H9 (cell line): ENCODE results near the gene TTC23. TPM values are rescaled to one million over a fixed set of nuclear protein-coding genes. Genes with fewer than 3 reads are reported as not detected.

ENCODE experiments used
- DNase-seq: peaks from one replicate; pipeline ENCODE4 v3.0.0-alpha.2; 2017
- H2AFZ ChIP-seq: one replicate; pipeline ENCODE4 v1.6.1; 2013; ENCODE audit warnings: mild to moderate bottlenecking, low read length, control low read depth, moderate library complexity
- H2AK5ac ChIP-seq: 2 replicates; pipeline ENCODE4 v1.6.1; 2013; ENCODE audit warnings: low read length, control low read depth, mixed read lengths; ENCODE audit not compliant: insufficient read length
- H2BK120ac ChIP-seq: one replicate; pipeline ENCODE4 v1.6.1; 2013; ENCODE audit warnings: low read depth, mild to moderate bottlenecking, low read length, control low read depth, inconsistent platforms; ENCODE audit not compliant: poor library complexity, severe bottlenecking
- H2BK12ac ChIP-seq: 2 replicates; pipeline ENCODE4 v1.6.1; 2013; ENCODE audit warnings: low read length, control low read depth, mixed read lengths, low read depth; ENCODE audit not compliant: insufficient read length
- H2BK15ac ChIP-seq: 2 replicates; pipeline ENCODE4 v1.6.1; 2013; ENCODE audit warnings: low read depth, low read length, control low read depth
- H2BK20ac ChIP-seq: one replicate; pipeline ENCODE4 v1.6.1; 2013; ENCODE audit warnings: low read depth, mild to moderate bottlenecking, low read length, control low read depth, inconsistent platforms; ENCODE audit not compliant: poor library complexity, severe bottlenecking
- H2BK5ac ChIP-seq: 2 replicates; pipeline ENCODE4 v1.6.1; 2013; ENCODE audit warnings: low read length, control low read depth, mixed read lengths; ENCODE audit not compliant: insufficient read length
- H3K14ac ChIP-seq: 2 replicates; pipeline ENCODE4 v1.6.1; 2013; ENCODE audit warnings: low read length, control low read depth; ENCODE audit not compliant: insufficient read depth
- H3K18ac ChIP-seq: 2 replicates; pipeline ENCODE4 v1.6.1; 2013; ENCODE audit warnings: low read depth, mild to moderate bottlenecking, mixed read lengths, low read length, control low read depth; ENCODE audit not compliant: insufficient read length
- H3K23ac ChIP-seq: 2 replicates; pipeline ENCODE4 v1.6.1; 2013; ENCODE audit warnings: low read length, control low read depth, mixed read lengths, low read depth; ENCODE audit not compliant: insufficient read length
- H3K23me2 ChIP-seq: 2 replicates; pipeline ENCODE4 v1.6.1; 2013; ENCODE audit warnings: low read depth, mild to moderate bottlenecking, mixed read lengths, low read length, control low read depth; ENCODE audit not compliant: insufficient read length, poor library complexity, severe bottlenecking
- H3K27ac ChIP-seq: 2 replicates; pipeline ENCODE4 v1.5.1; 2013; ENCODE audit warnings: low read length, control low read depth, mixed read lengths, low read depth; ENCODE audit not compliant: insufficient read length
- H3K27me3 ChIP-seq: 2 replicates; pipeline ENCODE4 v1.6.1; 2013; ENCODE audit warnings: low read length, control low read depth, inconsistent platforms; ENCODE audit not compliant: insufficient read depth
- H3K4ac ChIP-seq: 2 replicates; pipeline ENCODE4 v1.6.1; 2013; ENCODE audit warnings: low read depth, mild to moderate bottlenecking, control low read depth, inconsistent platforms, low read length, moderate library complexity
- H3K4me1 ChIP-seq: 2 replicates; pipeline ENCODE4 v1.6.1; 2013; ENCODE audit warnings: low read length, control low read depth, inconsistent platforms; ENCODE audit not compliant: insufficient read depth
- H3K4me2 ChIP-seq: 2 replicates; pipeline ENCODE4 v1.6.1; 2013; ENCODE audit warnings: low read length, control low read depth, mixed read lengths; ENCODE audit not compliant: insufficient read length, insufficient read depth
- H3K56ac ChIP-seq: 2 replicates; pipeline ENCODE4 v1.6.1; 2013; ENCODE audit warnings: low read depth, mild to moderate bottlenecking, mixed read lengths, low read length, control low read depth; ENCODE audit not compliant: insufficient read length
- H3K79me1 ChIP-seq: 2 replicates; pipeline ENCODE4 v1.6.1; 2013; ENCODE audit warnings: low read depth, mild to moderate bottlenecking, moderate library complexity, low read length, control low read depth, inconsistent platforms; ENCODE audit not compliant: insufficient read depth, poor library complexity, severe bottlenecking
- H3K79me2 ChIP-seq: 2 replicates; pipeline ENCODE4 v1.6.1; 2013; ENCODE audit warnings: low read length, control low read depth, inconsistent platforms; ENCODE audit not compliant: insufficient read depth
- H3K9ac ChIP-seq: 2 replicates; pipeline ENCODE4 v1.6.1; 2013; ENCODE audit warnings: low read length, control low read depth, mixed read lengths; ENCODE audit not compliant: insufficient read length; ENCODE audit errors: extremely low read depth
- H3K9me3 ChIP-seq: one replicate; pipeline ENCODE4 v1.6.1; 2013; ENCODE audit warnings: low read depth, low read length, inconsistent platforms; ENCODE audit not compliant: control insufficient read depth
- H3T11ph ChIP-seq: one replicate; pipeline ENCODE4 v1.6.1; 2013; ENCODE audit warnings: mild to moderate bottlenecking, low read length, control low read depth, inconsistent platforms
- H4K20me1 ChIP-seq: one replicate; pipeline ENCODE4 v1.6.1; 2013; ENCODE audit not compliant: control insufficient read depth, insufficient read length, insufficient read depth
- H4K5ac ChIP-seq: 2 replicates; pipeline ENCODE4 v1.6.1; 2013; ENCODE audit warnings: low read depth, mild to moderate bottlenecking, mixed read lengths, low read length, control low read depth; ENCODE audit not compliant: insufficient read length
- H4K8ac ChIP-seq: replicated peaks from 2 replicates; pipeline ENCODE4 v1.6.1; 2013; ENCODE audit warnings: low read length, control low read depth, mixed read lengths, low read depth; ENCODE audit not compliant: insufficient read length
- H4K91ac ChIP-seq: 2 replicates; pipeline ENCODE4 v1.6.1; 2013; ENCODE audit warnings: low read depth, mild to moderate bottlenecking, moderate library complexity, mixed read lengths, low read length, control low read depth; ENCODE audit not compliant: insufficient read length
- H3K27ac Mint-ChIP-seq, 3 experiments: 2 replicates in 2 of 3; 3 replicates in 1 of 3; pipeline ENCODE4 v1.8.0; 2020 to 2021; ENCODE audit warnings: mixed read lengths in 3 of 3, mild to moderate bottlenecking in 1 of 3, moderate library complexity in 1 of 3
- H3K27me3 Mint-ChIP-seq: 2 replicates; pipeline ENCODE4 v1.8.0; 2021; ENCODE audit warnings: low read depth, mild to moderate bottlenecking, moderate library complexity, mixed read lengths
- H3K36me3 Mint-ChIP-seq, 3 experiments: 2 replicates in 2 of 3; 3 replicates in 1 of 3; pipeline ENCODE4 v1.8.0; 2020 to 2021; ENCODE audit warnings: low read depth in 3 of 3, mixed read lengths in 3 of 3; ENCODE audit not compliant: insufficient read depth in 1 of 3
- H3K4me1 Mint-ChIP-seq, 2 experiments: 2 replicates each; pipeline ENCODE4 v1.8.0; 2020; ENCODE audit warnings: mixed read lengths in 2 of 2
- H3K4me3 Mint-ChIP-seq, 2 experiments: 2 replicates in 1 of 2; 3 replicates in 1 of 2; pipeline ENCODE4 v1.8.0; 2020 to 2021; ENCODE audit warnings: mild to moderate bottlenecking in 2 of 2, mixed read lengths in 2 of 2, moderate library complexity in 1 of 2
- H3K9me3 Mint-ChIP-seq, 2 experiments: 2 replicates in 1 of 2; 3 replicates in 1 of 2; pipeline ENCODE4 v1.8.0; 2020; ENCODE audit warnings: mild to moderate bottlenecking in 2 of 2, mixed read lengths in 2 of 2, moderate library complexity in 1 of 2
- WGBS: extraction: QIAGEN DNeasy Blood & Tissue Kit; methylation state at CpG from one replicate; pipeline ENCODE4 v1.1.7; 2013; ENCODE audit warnings: missing lambda C conversion rate, low lambda C conversion rate, mixed read lengths; ENCODE audit not compliant: insufficient read length; ENCODE audit errors: extremely low coverage; 5-methylcytosine and 5-hydroxymethylcytosine counted together
- total RNA-seq: library from RNA; stranded (reverse); gene quantifications from 2 replicates; pipeline ENCODE4 v1.2.1, GENCODE V29; 2021
- TF ChIP-seq, protein P1 (sequence below): fragments of 200-600 bp; sonication (generic); conservative IDR thresholded peaks from 3 replicates; pipeline ENCODE4 v1.8.0; 2021; ENCODE audit warnings: antibody characterized with exemption, mild to moderate bottlenecking

Gene TTC23
- total RNA-seq, 1 experiment from 2014 or later = 14.3 TPM

GRCh38 chr15:99209326-99209725, 40.1 kb downstream of the TTC23 start:
- Histone ChIP-seq H4K8ac (no peak overlapping the region), H2BK12ac (no peak overlapping the region), H3K9me3 (no peaks in the 10 kb centered on the region), H2BK15ac (no peak overlapping the region), H3K4ac (no peak overlapping the region), H2AK5ac (no peak overlapping the region), H3K4me2 (no peak overlapping the region), H3K56ac (no peak overlapping the region), H3K18ac (no peak overlapping the region), H3K79me2 (no peaks in the 10 kb centered on the region), H3K79me1 (no peaks in the 10 kb centered on the region), H3K27me3 (no peaks in the 10 kb centered on the region), H2BK120ac (no peak overlapping the region), H4K5ac (no peak overlapping the region), H4K20me1 (no peaks in the 10 kb centered on the region), H3K27ac (no peak overlapping the region), H3K23ac (no peak overlapping the region), H2BK20ac (no peak overlapping the region), H3K4me1 (no peaks in the 10 kb centered on the region), H2BK5ac (no peak overlapping the region), H3K23me2 (no peaks in the 10 kb centered on the region), H3T11ph (no peak overlapping the region), H2AFZ (no peak overlapping the region), H3K9ac (no peak overlapping the region), H3K14ac (no peak overlapping the region), H4K91ac (no peak overlapping the region)
- whole genome bisulfite sequencing = no CpG with 5 or more reads among the region's 2 CpGs
- TF ChIP-seq, protein P1, sequence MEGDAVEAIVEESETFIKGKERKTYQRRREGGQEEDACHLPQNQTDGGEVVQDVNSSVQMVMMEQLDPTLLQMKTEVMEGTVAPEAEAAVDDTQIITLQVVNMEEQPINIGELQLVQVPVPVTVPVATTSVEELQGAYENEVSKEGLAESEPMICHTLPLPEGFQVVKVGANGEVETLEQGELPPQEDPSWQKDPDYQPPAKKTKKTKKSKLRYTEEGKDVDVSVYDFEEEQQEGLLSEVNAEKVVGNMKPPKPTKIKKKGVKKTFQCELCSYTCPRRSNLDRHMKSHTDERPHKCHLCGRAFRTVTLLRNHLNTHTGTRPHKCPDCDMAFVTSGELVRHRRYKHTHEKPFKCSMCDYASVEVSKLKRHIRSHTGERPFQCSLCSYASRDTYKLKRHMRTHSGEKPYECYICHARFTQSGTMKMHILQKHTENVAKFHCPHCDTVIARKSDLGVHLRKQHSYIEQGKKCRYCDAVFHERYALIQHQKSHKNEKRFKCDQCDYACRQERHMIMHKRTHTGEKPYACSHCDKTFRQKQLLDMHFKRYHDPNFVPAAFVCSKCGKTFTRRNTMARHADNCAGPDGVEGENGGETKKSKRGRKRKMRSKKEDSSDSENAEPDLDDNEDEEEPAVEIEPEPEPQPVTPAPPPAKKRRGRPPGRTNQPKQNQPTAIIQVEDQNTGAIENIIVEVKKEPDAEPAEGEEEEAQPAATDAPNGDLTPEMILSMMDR = no peak
- Mint-ChIP-seq H3K4me3 (no peak overlapping the region), H3K36me3 (peaks cover 0 to 11% (median 0%) of the 10 kb centered on the region in 3 experiments; a peak in 3 of 7 replicates), H3K4me1 (no peaks in the 10 kb centered on the region), H3K27ac (no peak overlapping the region), H3K9me3 (no peaks in the 10 kb centered on the region), H3K27me3 (no peaks in the 10 kb centered on the region)
- DNase-seq = no peak
